Tibial nerve (tissue), 3 donors: Measurements from ENCODE around the gene FBXO27.

Experiments used
- CTCF ChIP-seq, 5 experiments: fragments of 200-600 bp in 3 of 5; fragments of 450-650 bp in 2 of 5; sonication (generic) in 3 of 5; IDR thresholded peaks; one replicate each; pipeline ENCODE4 v1.5.1; 2016 to 2019; ENCODE audit warnings: antibody characterized with exemption in 5 of 5, mild to moderate bottlenecking in 3 of 5, moderate library complexity in 2 of 5
- POLR2A ChIP-seq, 2 donors: fragments of 450-650 bp; IDR thresholded peaks; one replicate each; pipeline ENCODE4 v1.6.1; 2017; ENCODE audit warnings: antibody characterized with exemption in 2 of 2, mild to moderate bottlenecking in 2 of 2, moderate library complexity in 2 of 2

GRCh38 chr19:39074942-39075341 is 42.6 kb upstream of the FBXO27 start:
- TF ChIP-seq CTCF (IDR thresholded peaks at IDR 0.05) (no peak), POLR2A (IDR thresholded peaks at IDR 0.05) (no peak)
